Fibroblast of pulmonary artery (primary cell): ENCODE results near the gene MYMX.
A peak's percentile ranks its signal among the peaks of the same experiment; 100 is the strongest.

ENCODE experiments used
- DNase-seq: peaks from one replicate; pipeline ENCODE4 v3.0.0-alpha.2; 2010; ENCODE audit warnings: low read depth
- H3K4me3 ChIP-seq: replicated peaks from 2 replicates; pipeline ENCODE4 v1.5.1; 2011; ENCODE audit warnings: low read depth, mild to moderate bottlenecking, control low read depth, low read length, moderate library complexity
- CTCF ChIP-seq: IDR thresholded peaks from 2 replicates; pipeline ENCODE4 v1.5.1; 2011; ENCODE audit warnings: mild to moderate bottlenecking, control low read depth, low read length, inconsistent platforms; ENCODE audit errors: missing control alignments

The MYMX gene

GRCh38 chr6:44243345-44243744, 26.6 kb downstream of the MYMX start:
- no peak for DNase-seq
- no peak overlapping the region for H3K4me3 ChIP-seq
- no peak for TF ChIP-seq CTCF

- DNase-seq: no peak
- no peak for TF ChIP-seq CTCF
- H3K4me3 ChIP-seq: peak overlapping the region; percentile 100
Observed at GRCh38 chr6:44245391-44245911, 28.7 kb downstream of the MYMX start.

- DNase-seq: peak; percentile 83
Observed at GRCh38 chr6:44245912-44246662, 29.4 kb downstream of the MYMX start.

GRCh38 chr6:44246663-44247337, 30.1 kb downstream of the MYMX start, which contains the start of gene HSP90AB1:
HSP90AB1 (plus strand) TSS chr6:44247101; CDS start chr6:44248630, 1,529 bp downstream.
- no peak for TF ChIP-seq CTCF
- H3K4me3 ChIP-seq: peak within 1 kb of the TSS; percentile 100
- DNase-seq: peak; percentile 99

More at GRCh38 chr6:44245912-44246662, 29.4 kb downstream of the MYMX start:
- H3K4me3 ChIP-seq: peak overlapping the region; percentile 100
- no peak for TF ChIP-seq CTCF

- DNase-seq: peak; percentile 64
- peak overlapping the region; percentile 100 for H3K4me3 ChIP-seq
- no peak for TF ChIP-seq CTCF
Observed at GRCh38 chr6:44247338-44248302, 30.9 kb downstream of the MYMX start.

GRCh38 chr6:44248579-44248978, 31.9 kb downstream of the MYMX start:
- TF ChIP-seq CTCF: no peak

More at GRCh38 chr6:44248579-44248978, 31.9 kb downstream of the MYMX start:
- peak overlapping the region; percentile 100 for H3K4me3 ChIP-seq
- DNase-seq: no peak
